HG03457 (cell line): Measurements from ENCODE around the gene SPACA7.

Experiments
- ATAC-seq: cut with Tn5 transposase; IDR thresholded peaks from one replicate; pipeline ENCODE4 v1.9.1; 2021; ENCODE audit warnings: moderate number of reproducible peaks; ENCODE audit not compliant: unreplicated experiment

SPACA7 gene, protein sequence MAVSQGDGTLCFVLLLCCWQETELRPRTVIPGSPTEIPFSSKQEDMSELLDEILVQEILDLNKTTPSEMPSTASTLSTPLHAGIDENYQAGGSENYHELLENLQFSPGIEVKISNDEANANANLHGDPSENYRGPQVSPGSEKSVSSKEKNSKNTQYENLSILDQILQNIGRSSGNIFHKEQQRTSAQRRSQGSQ

DNA sequence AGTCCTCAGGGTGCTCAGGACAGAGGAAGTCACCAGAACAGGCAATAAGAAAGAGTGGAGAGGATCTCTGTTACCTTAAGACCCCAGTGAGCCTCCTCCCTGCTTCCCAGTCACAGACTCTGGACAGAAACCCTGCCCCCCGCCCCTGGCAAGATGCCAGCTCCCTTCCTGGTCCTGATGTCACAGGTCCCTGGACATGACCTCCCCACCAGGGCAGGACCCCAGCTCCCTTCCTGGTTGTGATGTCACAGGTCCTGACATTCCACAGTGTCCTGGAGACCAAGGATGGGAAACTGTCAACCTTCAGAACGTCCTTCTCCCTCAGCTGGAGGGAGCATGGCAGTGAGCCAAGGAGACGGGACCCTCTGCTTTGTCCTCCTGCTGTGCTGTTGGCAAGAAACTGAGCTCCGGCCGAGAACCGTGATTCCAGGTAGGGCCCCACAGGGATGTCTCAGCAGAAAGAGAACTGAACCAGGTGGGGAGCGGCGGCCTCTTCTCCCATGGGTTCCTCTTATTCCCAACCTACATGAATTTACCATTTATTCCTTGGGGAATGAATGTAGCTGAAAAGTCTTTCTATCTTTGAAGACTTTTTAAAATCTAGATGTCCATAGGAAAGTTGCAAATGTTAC, at the start of gene SPACA7:
TSS of gene SPACA7 (plus strand) at position 306 of the 632 bp plus-strand sequence. CDS start at position 337, 31 bp downstream.
- no peak for ATAC-seq

DNA sequence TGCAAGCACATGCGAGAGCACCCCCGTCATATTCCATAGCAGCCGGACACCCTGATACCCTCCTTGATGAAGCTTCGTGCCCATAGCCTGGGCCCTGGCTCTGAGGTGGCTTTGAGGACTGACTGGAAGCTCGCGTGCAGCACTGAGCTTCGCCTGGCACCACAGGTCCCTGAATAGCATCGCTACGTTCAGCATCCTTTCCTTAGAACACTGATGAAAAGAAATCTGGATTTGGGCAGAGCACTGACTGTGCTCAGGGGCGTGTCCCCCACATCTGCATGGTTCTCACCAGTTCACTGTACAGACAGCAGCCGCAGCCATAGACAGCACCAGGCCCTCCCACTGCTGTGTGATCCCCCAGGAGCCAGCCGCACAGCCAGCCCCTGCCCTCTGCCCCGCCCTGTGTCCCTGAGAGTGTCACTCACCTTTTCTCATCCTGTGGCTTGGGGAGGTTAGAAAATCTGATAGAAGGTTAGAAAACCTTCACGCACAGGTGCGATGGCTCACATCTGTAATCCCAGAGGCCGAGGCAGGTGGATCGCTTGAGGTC, 49.3 kb upstream of the SPACA7 start:
- no peak for ATAC-seq

DNA sequence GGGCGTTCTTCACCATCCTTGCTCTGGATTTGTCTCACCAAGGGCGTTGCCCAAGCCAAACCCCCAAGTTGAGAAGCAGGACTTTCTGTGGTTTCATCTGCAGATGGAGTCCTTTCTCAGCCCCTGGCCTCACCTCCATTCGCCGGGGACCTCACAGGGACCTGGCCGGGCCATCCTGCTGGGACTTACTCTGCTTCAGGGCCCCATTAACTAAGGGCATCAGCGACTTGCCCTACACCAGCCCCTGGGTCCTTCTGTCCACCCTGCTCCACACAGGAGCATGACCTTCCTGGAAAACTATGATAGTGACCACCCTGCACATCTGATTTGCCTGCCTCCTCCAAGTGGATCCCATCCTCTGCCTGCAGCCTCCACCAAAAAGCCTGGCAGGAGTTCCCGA, 47.2 kb upstream of the SPACA7 start:
- ATAC-seq, result no peak

DNA sequence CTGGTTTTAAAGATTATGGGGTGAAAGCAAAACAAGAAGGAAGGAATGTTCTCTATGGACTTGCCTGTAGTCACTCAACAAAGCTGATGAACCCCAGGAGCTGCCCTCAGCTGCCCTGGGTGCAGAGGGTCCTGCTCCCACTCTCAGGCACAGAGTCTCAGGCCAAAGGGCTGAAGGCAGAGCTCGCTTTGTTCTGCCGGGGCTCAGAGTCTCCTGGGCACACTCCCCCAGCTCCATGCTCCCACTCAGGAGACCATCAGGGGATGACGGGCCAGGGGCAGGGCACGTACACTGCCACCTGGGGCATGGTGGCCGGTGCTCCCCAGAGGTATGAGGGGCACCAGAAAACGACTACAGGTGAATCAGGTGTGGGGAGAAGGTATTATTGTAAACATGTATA, 46.8 kb upstream of the SPACA7 start:
- ATAC-seq, result no peak

DNA sequence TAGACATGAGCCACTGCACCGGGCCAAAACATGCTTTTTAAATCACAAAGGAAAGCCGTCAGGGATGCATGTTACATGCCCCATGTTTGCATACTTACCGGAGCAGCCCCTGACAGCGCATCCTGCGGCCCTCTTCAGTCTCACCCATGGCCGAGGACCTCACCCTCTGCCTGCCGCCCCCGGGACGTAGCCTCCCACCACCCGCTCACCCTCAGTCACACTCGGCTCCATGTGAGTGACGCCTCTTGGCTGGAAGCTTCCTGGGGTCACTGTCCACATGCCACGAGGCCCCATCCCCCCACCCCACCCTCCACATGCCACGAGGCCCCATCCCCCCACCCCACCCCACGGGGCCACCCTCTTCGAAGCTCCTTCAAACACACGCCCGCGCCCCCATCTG, 46.1 kb upstream of the SPACA7 start:
- no peak for ATAC-seq

DNA sequence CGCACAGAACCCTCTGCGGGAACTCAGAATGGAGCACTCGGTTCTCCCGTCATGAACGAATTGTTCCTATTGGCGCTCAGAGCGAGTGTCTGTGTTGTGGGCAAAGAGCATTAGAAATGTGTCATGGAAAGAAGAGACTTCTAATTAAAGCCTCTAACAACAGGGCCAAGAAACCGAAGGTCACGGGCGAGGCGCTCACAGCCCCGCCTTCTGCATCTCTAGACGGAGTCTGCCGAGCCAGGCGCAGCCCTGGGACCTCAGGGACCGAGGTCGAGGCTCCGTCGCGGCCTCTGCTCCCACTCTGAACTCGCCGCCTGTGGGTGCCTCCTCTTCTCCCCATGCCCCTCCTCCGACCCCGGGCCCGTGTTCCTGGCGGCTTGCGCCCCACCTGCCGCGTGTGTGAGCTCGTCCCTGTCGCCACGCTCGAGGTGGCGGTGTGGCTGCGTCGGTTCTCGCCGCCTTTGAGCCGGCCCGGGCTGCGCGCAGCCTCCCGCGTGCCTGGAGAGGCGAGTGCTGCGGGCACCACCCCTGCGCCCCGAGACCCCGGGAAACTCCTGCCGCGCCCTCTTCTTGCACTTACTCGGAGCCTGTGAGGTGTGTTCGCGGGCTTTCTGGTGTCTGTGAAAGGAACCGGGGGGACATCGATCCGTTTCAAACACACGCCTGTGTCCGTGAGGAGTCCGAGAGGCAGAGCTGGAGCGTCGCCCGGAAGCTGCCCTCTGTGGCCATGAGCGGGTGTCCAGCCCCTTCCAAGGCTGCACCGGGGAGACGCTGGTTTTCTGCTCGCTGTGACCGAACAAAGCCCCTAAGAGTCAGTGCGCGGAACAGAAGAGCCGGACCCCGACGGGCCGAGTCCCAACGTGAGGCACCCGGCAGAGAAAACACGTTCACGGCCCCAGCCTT, 45.4 kb upstream of the SPACA7 start:
- ATAC-seq, result no peak

DNA sequence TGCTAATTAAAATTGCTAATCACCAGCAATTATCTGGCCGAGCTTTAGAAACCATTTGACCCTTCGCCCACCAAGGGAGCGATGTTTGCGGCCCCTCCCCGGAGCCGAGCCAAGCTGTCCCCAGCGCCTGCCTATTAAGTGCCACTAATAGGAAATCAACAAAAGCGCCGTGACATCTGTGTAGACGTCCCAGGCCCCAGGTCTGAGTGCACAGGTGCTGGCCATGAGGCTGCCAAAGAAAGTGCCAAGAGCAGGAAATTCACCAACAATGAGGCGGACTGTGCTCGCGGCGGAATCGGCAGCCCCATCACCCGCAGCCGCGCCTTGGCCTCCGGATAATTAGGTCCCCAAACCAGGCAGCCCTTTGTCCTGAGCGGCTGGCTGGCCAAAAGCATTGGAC, 44.5 kb upstream of the SPACA7 start:
- no peak for ATAC-seq

DNA sequence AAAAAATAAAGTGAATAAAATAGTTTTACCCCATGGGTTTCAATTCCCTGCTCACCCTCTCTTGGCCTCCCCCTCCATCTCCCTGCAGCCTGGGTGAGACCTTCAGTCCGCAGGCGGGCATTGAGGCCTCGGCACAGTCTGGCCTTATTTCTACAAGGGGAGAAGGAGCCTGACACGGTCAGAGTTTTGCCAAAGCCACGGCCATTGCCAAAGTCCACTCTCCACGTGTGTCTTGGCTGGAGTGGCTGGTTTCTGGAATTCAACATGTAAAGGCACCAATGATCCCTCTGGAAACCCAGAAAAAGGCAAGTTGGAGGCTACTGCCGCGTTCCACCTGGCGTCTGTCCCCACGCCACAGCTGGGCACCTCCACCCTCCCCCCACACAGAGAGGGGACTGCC, 43.4 kb upstream of the SPACA7 start:
- no peak for ATAC-seq

DNA sequence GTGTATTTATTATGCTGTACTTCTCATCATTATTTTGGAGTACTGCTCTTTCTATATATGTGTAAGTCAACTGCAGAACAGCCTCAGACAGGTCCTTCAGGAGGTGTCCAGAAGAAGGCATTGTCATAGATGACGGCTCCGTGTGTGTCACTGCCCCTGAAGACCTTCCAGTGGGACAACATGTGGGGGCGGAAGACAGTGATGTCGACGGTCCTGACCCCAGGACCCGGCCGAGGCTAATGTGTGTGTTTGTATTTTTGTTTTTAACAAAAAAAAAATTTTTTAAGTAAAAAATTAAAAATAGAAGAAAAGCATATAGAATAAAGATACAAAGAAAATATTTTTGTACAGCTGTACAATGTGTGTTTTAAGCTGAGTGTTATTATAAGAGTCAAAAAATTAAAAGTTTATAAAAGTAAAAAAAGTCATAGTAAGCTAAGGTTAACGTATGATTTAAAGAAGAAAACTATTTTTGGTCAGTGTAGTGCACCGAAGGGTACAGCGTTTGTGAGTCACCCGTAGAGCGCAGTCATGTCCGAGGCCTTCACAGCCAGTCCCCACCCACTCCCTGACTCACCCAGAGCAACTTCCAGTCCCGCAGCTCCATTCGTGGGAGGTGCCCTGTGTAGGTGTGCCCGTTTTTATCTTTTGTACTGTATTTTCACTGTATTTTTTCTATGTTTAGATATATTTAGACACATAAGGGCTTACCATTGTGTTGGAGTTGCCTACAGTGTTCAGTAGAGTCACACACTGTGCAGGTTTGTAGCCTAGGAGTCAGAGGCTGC, 42.2 kb upstream of the SPACA7 start:
- no peak for ATAC-seq

DNA sequence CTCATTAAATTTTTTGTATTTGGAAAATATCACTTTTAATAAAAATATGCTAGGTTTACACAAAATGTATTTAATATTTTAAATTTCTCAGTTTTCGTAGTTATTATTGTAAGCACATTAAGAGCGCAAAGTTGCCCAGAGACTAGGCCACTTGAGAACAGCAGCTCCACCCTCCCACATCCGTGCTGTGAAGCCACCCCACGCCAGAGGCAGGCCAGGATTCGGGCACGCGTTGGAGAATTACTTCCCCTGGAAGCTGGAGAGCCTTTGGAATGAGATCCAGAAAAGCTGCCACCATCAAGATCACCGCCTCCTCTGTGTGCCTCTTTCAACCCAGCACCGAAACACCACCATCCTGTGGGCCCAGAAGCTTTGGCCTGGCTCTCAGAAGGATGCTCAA, 41.0 kb upstream of the SPACA7 start:
- ATAC-seq, result no peak

DNA sequence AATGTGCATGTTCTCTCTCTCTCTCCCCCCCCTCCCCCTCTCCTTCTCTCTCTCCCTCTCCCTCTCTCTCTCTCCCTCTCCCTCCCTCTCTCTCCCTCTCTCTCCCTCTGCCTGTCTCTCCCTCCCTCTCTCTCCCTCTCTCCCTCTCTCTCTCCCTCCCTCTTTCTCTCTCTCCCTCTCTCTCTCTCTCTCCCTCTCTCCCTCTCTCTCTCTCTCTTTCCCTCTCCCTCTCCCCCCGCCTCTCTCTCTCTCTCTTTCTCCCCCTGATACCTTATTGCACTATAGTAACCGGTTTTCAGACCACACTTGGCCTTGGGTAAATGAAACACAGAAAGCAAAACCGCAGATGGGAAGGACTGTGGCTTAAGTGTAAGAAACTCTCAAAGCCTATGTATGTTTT, 34.7 kb upstream of the SPACA7 start:
- ATAC-seq, result no peak

DNA sequence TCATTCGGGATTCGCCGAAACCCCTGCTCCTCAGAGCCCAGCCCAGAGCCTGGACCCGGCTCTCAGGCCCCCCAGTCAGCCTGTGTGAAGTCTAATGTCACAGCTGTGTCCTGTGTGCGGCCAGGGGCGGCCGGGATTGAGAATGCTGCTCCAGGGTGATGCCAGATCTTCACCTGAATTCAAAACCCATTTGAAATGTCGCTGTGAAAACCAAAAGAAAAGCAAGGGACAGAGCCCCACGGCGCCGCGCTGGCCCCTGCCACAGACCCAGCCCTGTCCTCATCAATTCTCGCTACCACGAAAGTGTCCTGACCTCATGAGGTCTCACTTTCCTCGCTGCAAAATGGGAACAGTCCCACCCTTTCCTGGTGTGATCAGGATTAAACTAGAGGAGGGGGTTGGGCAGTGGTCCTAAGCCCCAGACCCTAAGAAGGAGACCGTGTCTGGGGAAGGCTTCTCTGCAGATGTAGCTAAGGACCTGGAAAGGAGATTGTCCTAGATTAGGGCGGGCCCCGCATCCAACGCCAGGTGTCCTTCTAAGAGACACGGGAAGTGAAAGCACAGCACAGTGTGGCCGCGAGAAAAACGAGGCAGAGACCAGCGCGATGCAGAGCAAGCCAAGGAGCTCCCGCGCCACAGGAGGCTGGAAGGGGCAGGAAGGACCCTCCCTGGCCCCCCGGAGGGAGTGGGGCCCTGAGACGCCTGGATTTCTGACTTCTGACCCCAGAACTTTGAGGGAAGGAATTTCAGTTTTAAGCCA, 34.0 kb upstream of the SPACA7 start:
- no peak for ATAC-seq

DNA sequence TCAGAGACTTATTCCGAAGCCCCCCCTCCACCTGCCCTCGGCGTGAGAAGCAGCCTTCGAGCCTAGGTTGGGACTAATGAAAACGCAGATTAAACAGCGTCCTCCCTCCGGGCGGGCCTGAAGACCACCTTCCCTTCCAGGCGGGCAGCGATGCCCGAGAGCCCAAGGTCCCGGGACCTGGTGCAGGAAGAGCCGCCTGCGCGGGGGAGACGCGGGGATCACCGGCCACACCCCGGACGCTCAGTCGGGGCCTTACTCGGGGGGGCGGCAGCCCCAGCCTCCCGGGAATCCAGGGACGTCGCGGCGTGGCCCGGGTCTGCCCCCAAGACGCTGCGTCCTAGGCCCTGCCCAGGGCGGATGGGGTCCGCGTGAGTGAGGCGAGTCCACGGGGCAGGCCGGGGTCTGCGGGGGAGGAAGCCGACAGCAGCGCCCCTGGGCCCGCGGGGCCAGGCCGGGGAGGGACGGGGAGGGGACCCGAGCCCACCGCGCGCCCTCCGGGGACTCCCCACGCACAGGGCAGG, 33.3 kb upstream of the SPACA7 start:
- no peak for ATAC-seq

DNA sequence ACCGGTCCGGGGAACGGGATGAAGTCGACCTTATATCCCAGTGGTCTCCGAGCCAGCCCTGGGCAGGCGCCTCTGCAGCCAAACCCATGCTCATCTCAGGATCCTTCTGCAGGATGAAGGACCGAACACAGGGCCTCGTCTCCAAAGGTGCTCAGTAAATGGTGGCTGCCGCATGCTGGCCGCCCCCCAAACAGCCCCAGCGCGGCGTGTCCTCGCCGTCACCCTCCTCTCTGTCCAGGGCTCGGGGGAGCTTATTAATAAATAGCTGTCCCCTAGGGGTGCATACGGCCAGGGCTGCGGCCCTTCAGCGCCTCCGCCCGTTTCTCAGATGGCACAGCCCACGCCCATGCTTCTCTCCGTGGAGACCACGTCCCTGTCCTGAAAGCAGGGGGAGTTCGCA, 32.6 kb upstream of the SPACA7 start:
- ATAC-seq, result no peak

DNA sequence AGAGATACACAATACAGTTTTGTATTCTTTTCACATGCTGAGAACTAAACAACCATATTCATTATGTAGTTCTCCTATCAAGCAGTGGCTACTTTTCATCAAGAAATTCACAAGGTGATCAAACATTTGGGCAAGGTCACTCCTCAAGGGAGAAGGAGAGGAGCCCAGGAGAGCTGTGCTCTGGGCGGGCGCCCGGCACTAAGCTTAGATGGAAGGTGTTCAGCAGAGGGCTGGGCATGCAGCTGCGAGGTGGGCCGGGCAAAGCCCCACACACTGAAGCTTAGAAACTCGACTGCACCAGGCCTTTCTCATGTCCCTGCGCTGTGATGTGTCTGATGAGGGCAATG, 30.4 kb upstream of the SPACA7 start:
- no peak for ATAC-seq

DNA sequence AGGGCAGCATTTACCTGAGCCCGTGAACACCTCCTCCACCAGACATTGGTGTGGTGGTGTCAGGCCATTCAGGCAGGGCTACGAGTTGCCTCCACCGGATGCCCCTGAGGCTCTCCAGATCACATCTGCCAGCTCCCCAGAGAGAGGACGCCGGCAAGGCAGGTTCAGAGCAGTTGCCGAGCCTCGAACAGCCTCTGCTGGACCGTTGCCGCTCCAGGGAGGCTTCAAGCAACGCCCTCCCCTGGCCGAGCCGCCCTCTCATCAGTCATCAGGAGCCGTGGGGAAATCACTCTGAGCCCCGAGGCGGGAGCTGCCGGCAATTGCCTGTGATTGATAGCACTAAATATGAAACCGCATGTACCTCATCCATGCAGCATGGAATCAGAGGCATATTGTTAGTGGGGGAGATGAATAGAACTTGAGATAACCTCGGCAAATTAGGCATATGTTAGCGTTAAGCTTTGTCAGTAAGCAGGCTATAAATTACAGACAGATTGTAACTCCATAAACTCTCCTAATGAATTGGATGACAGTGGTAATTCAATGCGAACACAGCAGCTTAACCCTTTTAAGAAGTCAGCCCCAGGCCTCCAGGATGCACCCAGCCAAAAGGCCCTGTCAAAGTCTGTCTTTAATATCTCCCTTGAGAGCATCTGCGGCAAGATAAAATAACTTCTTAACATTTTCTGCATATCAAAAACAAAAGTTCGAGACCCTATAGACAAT, 29.8 kb upstream of the SPACA7 start:
- ATAC-seq, result no peak

DNA sequence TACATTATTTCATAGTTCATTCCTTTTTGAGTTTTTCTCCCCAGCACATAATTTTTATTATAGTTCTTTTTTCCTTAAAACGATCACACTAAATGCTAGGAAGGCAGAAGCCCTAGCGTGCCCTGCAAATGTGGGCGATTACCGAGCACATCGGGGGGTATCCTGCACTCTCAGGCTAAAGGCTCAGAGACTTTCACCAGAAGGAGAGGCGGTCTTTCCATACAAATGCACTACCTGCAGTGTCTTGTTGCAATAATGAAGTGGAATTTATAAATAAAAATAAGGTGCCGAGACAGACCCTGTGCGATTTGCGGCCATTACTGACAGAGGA, 29.3 kb upstream of the SPACA7 start:
- no peak for ATAC-seq

DNA sequence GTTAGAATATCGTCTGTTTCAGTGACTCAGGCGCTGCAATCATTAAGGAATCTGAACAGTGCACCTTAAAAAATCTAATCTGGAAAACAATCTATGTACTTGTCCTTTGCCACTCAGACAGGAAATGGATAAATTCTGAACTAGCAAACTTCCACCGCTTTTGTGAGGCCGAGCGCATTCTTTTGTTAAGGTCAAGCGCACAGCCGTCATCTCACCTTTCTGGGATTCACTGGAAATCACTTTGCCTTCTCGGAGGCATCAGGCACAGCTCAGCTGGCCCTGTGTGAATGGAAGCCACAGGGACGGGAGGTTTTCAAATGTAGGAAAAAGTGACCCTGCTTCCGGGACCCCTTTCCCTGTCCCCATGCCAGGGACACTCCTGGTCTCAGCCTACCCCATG, 28.2 kb upstream of the SPACA7 start:
- no peak for ATAC-seq

DNA sequence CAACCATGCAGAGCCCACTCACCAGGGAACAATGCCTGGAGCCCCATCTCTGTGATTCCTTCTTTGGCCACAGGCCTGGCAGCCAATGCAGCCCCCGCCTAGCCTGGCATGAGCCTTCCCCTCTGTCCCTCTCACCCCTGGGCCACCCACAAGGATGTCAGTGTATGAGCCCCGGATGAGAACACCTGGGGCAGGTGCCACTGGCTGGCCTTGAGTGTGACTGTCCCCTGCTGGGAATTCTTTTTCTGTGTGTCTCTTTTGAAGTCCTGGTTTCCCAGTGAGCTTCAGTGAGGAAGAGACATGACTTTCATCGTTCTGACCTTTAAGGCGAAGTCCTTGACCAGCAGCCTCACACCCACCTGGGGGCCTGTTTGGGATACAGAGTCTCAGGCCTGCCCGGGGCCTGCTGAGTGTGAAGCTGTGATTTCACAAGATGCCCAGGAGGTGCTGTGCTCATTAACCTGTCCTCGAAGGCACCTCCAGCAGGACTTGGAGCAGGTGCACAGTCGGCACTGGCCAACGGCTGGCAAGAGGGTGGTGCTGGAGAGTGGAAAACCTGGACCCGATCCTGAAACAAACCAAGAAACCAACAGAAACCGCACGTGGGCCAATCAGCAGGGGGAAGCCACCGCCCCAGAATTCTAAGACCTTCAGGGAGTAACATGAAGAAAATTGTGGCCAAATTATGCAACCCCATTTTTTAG, 27.4 kb upstream of the SPACA7 start:
- no peak for ATAC-seq
